ENCODE results near the gene ZNF394. TPM values are rescaled to one million over a fixed set of nuclear protein-coding genes. Genes with fewer than 3 reads are reported as not detected.

The ZNF394 gene
- total RNA-seq, 1 experiment from 2014 or later = 24.2 TPM

DNA sequence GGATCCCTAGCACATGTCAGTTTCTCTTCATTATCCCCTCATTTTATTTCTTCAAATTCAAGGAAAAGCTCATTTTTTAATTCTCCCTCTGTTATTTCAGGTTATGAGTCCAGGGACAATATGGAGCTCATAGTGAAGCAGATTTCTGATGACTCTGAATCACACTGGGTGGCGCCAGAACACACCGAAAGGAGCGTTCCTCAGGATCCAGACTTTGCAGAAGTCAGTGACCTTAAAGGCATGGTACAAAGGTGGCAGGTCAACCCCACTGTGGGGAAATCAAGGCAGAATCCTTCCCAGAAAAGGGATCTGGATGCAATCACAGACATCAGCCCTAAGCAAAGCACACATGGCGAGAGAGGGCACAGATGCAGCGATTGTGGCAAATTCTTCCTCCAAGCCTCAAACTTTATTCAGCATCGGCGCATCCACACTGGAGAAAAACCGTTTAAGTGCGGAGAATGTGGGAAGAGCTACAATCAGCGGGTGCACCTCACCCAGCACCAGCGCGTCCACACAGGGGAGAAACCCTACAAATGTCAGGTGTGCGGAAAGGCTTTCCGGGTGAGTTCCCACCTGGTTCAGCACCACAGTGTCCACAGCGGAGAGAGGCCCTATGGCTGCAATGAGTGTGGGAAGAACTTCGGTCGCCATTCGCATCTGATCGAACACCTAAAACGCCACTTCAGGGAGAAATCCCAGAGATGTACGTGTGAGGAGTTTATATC, 25.8 kb upstream of the ZNF394 start:
- Histone ChIP-seq H3K23me2 (ENCODE audit: insufficient read length, low read depth, low read length, poor library complexity, severe bottlenecking) (no peaks in the 10 kb centered on the region), H3K9me3 (ENCODE audit: control insufficient read depth, low read depth, low read length) (peaks cover 23% of the 10 kb centered on the region), H3K4me2 (ENCODE audit: insufficient read depth, insufficient read length, low read length) (no peak overlapping the region), H4K91ac (ENCODE audit: insufficient read length, low read depth, low read length) (no peak overlapping the region), H4K8ac (replicated peaks; ENCODE audit: insufficient read length, low read depth, low read length) (no peak overlapping the region), H2AK5ac (ENCODE audit: insufficient read length, low read length) (no peak overlapping the region), H2AFZ (ENCODE audit: low read length) (no peak overlapping the region), H3K23ac (ENCODE audit: insufficient read length, low read depth, low read length) (no peak overlapping the region), H2BK20ac (ENCODE audit: low read depth, low read length, poor library complexity, severe bottlenecking) (no peak overlapping the region), H3K4ac (ENCODE audit: low read depth, low read length) (no peak overlapping the region), H3K4me1 (ENCODE audit: insufficient read depth, low read length) (no peaks in the 10 kb centered on the region), H2BK12ac (ENCODE audit: insufficient read length, low read depth, low read length) (no peak overlapping the region), H2BK5ac (ENCODE audit: insufficient read length, low read length) (no peak overlapping the region), H3K14ac (ENCODE audit: insufficient read depth, low read length) (no peak overlapping the region), H4K5ac (ENCODE audit: insufficient read length, low read depth, low read length) (no peak overlapping the region), H4K20me1 (ENCODE audit: control insufficient read depth, insufficient read depth, insufficient read length) (no peaks in the 10 kb centered on the region), H3T11ph (ENCODE audit: low read length) (no peak overlapping the region), H3K79me1 (ENCODE audit: insufficient read depth, low read depth, low read length, poor library complexity, severe bottlenecking) (no peaks in the 10 kb centered on the region), H2BK120ac (ENCODE audit: low read depth, low read length, poor library complexity, severe bottlenecking) (no peak overlapping the region), H3K79me2 (ENCODE audit: insufficient read depth, low read length) (no peaks in the 10 kb centered on the region), H2BK15ac (ENCODE audit: low read depth, low read length) (no peak overlapping the region), H3K18ac (ENCODE audit: insufficient read length, low read depth, low read length) (no peak overlapping the region), H3K56ac (ENCODE audit: insufficient read length, low read depth, low read length) (no peak overlapping the region), H3K27me3 (ENCODE audit: insufficient read depth, low read length) (no peaks in the 10 kb centered on the region), H3K27ac (ENCODE audit: insufficient read length, low read depth, low read length) (no peak overlapping the region), H3K9ac (ENCODE audit: extremely low read depth, insufficient read length, low read length) (no peak overlapping the region)
- TF ChIP-seq, protein P1, sequence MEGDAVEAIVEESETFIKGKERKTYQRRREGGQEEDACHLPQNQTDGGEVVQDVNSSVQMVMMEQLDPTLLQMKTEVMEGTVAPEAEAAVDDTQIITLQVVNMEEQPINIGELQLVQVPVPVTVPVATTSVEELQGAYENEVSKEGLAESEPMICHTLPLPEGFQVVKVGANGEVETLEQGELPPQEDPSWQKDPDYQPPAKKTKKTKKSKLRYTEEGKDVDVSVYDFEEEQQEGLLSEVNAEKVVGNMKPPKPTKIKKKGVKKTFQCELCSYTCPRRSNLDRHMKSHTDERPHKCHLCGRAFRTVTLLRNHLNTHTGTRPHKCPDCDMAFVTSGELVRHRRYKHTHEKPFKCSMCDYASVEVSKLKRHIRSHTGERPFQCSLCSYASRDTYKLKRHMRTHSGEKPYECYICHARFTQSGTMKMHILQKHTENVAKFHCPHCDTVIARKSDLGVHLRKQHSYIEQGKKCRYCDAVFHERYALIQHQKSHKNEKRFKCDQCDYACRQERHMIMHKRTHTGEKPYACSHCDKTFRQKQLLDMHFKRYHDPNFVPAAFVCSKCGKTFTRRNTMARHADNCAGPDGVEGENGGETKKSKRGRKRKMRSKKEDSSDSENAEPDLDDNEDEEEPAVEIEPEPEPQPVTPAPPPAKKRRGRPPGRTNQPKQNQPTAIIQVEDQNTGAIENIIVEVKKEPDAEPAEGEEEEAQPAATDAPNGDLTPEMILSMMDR (conservative IDR thresholded peaks at IDR 0.05) = peak; percentile 66
- no CpG with 5 or more reads among the region's 21 CpGs for WGBS (ENCODE audit: extremely low coverage, insufficient read length, low lambda C conversion rate)
- no peak for DNase-seq
- H3K9me3 Mint-ChIP-seq = peaks cover 31 to 38% of the 10 kb centered on the region in 2 experiments
- 0 out of 7 replicates have a peak overlapping the region, but pooled peaks of 1 of the 3 experiments have one; percentile 17 for H3K27ac Mint-ChIP-seq
- peaks cover 53 to 68% (median 66%) of the 10 kb centered on the region in 3 experiments for H3K36me3 Mint-ChIP-seq (ENCODE audit: insufficient read depth in 1 of 3, low read depth in 3 of 3)
- H3K27me3 Mint-ChIP-seq (ENCODE audit: low read depth) = no peaks in the 10 kb centered on the region
- no peaks in the 10 kb centered on the region for H3K4me1 Mint-ChIP-seq
- H3K4me3 Mint-ChIP-seq = no peak overlapping the region

Measured in H9 (cell line).